PC-3 (cell line): ENCODE measurements around the gene TAGLN2. TPM values are rescaled to one million over a fixed set of nuclear protein-coding genes. Genes with fewer than 3 reads are reported as not detected.

Experiments used
- ATAC-seq: fragments of 200-7000 bp; cut with Tn5 transposase; 2 replicates; pipeline ENCODE4 v1.9.1; 2020; ENCODE audit warnings: mild to moderate bottlenecking, moderate library complexity
- BruUV-seq: library from RNA; stranded (reverse); fragments of 400-500 nt; replicated peaks from 2 replicates; lab custom pipeline; 2021; lab: Mats Ljungman, UMichigan
- CTCF ChIA-PET: fragments of 300-600 bp; sonication (Branson Sonifier 250); formaldehyde crosslinking; loops from one replicate; lab custom pipeline; 2022; ENCODE audit warnings: antibody characterized with exemption; lab: Charles Lee
- POLR2A ChIA-PET: fragments of 300-600 bp; sonication (Branson Sonifier 250); formaldehyde crosslinking; loops from one replicate; lab custom pipeline; 2022; ENCODE audit warnings: antibody characterized with exemption; ENCODE audit not compliant: unreplicated experiment; lab: Charles Lee
- DNase-seq: peaks from one replicate; pipeline ENCODE4 v3.0.0-alpha.2; 2015
- H2AFZ ChIP-seq: fragments of 300-600 bp; sonication (generic); 2 replicates; pipeline ENCODE4 v1.6.0; 2016; ENCODE audit warnings: antibody characterized with exemption, low read length
- H3F3A ChIP-seq: fragments of 300-600 bp; sonication (generic); one replicate; pipeline ENCODE4 v1.6.0; 2017; ENCODE audit warnings: antibody characterized with exemption, low read length, control low read depth, mild to moderate bottlenecking; ENCODE audit not compliant: unreplicated experiment
- H3K27ac ChIP-seq: fragments of 300-600 bp; sonication (generic); 2 replicates; pipeline ENCODE4 v1.5.1; 2016; ENCODE audit warnings: mild to moderate bottlenecking, low read length
- H3K27me3 ChIP-seq: fragments of 300-600 bp; sonication (generic); 2 replicates; pipeline ENCODE4 v1.6.1; 2016; ENCODE audit warnings: low read length, mixed read lengths
- H3K36me3 ChIP-seq: fragments of 300-600 bp; sonication (generic); 2 replicates; pipeline ENCODE4 v1.6.1; 2016; ENCODE audit warnings: low read depth, mixed run types, low read length, mixed read lengths
- H3K4me1 ChIP-seq: fragments of 300-600 bp; sonication (generic); 2 replicates; pipeline ENCODE4 v1.5.1; 2016; ENCODE audit warnings: low read length; ENCODE audit not compliant: insufficient read depth
- H3K4me2 ChIP-seq: fragments of 300-600 bp; sonication (generic); 2 replicates; pipeline ENCODE4 v1.6.0; 2016; ENCODE audit warnings: low read length
- H3K4me3 ChIP-seq: fragments of 300-600 bp; sonication (generic); 2 replicates; pipeline ENCODE4 v1.5.1; 2016; ENCODE audit warnings: mild to moderate bottlenecking, low read length, mixed read lengths
- H3K79me2 ChIP-seq: fragments of 300-600 bp; sonication (generic); 2 replicates; pipeline ENCODE4 v1.6.1; 2017; ENCODE audit warnings: low read length, mixed read lengths
- H3K9ac ChIP-seq: fragments of 300-600 bp; sonication (generic); 2 replicates; pipeline ENCODE4 v1.6.0; 2016; ENCODE audit warnings: mild to moderate bottlenecking, low read length
- H3K9me2 ChIP-seq: fragments of 300-600 bp; sonication (generic); replicated peaks from 2 replicates; pipeline ENCODE4 v1.6.1; 2016; ENCODE audit warnings: mixed run types, low read length, mixed read lengths
- H3K9me3 ChIP-seq: fragments of 300-600 bp; sonication (generic); 2 replicates; pipeline ENCODE4 v1.6.1; 2016; ENCODE audit warnings: low read length, mixed read lengths
- H4K20me1 ChIP-seq: fragments of 300-600 bp; sonication (generic); 2 replicates; pipeline ENCODE4 v1.6.1; 2016; ENCODE audit warnings: low read length, mixed read lengths
- EZH2 ChIP-seq: fragments of 300-600 bp; sonication (generic); IDR thresholded peaks from one replicate; pipeline ENCODE4 v1.6.1; 2017; ENCODE audit warnings: antibody characterized with exemption, mild to moderate bottlenecking, low read length; ENCODE audit not compliant: unreplicated experiment
- EZH2phosphoT487 ChIP-seq: fragments of 300-600 bp; sonication (generic); IDR thresholded peaks from 2 replicates; pipeline ENCODE4 v1.6.1; 2018; ENCODE audit warnings: mild to moderate bottlenecking, antibody characterized with exemption, low read length, borderline replicate concordance
- intact Hi-C: fragments of 100-400 bp; cut with micrococcal nuclease; formaldehyde crosslinking; loops from 2 replicates; pipeline ENCODE4 v1.9.0; 2023
- total RNA-seq: library from RNA; depleted of rRNA; stranded (reverse); fragments of >200 nt; gene quantifications from 2 replicates; pipeline ENCODE4 v1.2.3, GENCODE V29; 2014
- TF ChIP-seq, protein P1 (sequence below): fragments of 300-600 bp; sonication (generic); conservative IDR thresholded peaks from 2 replicates; pipeline ENCODE4 v1.5.1; 2017; ENCODE audit warnings: antibody characterized with exemption, low read depth, mild to moderate bottlenecking, low read length

The TAGLN2 gene
- total RNA-seq, 1 experiment from 2014 or later, result 1,584 TPM

DNA sequence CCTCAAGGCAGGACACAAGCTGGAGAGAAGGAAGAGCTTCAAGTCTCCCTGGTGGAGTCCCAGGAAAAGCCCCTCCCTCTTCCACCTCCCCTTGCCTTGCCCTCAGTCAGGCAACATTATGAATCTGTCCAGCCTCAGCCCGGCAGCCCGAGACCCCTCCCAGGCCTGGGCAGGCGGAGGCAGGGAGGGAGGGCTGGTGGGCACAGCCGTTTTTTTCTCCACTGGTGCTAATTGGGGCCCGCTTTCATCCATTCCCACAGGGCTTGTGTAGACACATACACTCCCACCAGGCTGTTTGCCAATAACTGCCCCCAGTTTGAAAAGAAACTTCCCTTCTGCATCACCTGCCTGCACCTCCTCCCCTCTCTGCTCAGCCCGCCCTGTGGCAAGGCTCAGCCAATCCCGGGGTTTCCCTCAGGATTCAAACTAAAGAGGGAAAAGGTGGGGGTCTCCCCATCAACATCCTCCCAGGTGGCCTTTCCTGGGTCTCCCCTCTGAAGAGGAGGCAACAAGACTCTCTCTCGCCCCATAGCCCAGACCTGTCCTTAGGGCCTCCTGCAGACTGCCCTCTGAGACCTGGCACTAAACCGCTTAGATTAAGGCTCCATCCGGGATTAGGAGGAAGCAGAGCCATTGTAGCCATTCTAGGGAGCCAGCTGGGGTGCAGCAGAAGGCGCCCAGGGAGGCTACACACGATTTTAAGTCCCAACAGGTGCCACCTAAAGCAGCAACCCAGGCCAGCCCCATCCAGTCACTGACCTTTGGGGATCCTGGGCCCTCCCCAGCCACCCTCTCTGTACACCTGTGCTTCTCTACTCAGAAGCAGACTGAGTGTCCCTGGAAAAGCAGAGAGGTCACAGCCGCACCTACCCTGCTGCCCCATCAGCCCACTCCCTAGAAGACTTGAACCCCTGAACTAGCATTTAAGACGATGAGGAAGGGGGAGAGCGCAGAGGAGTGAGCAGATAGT, 16.6 kb upstream of the TAGLN2 start:
- intact Hi-C loops, result no loop called here
- DNase-seq, result no peak
- ChIA-PET POLR2A (no interaction called here), CTCF (interaction anchor here (0.9 kb wide), 1 partner anchor 66 kb away, joined by 5 read pairs; no protein-coding TSS in a partner anchor)
- ATAC-seq, result no peak
- Histone ChIP-seq H3K27me3 (no peaks in the 10 kb centered on the region), H3K4me1 (peaks cover 46% of the 10 kb centered on the region), H3K27ac (no peak overlapping the region), H4K20me1 (no peaks in the 10 kb centered on the region), H3K36me3 (no peaks in the 10 kb centered on the region), H3K79me2 (peaks cover 23% of the 10 kb centered on the region), H3F3A (no peaks in the 10 kb centered on the region), H3K9me3 (no peaks in the 10 kb centered on the region), H3K9me2 (no peaks in the 10 kb centered on the region), H3K9ac (no peak overlapping the region), H2AFZ (no peak overlapping the region), H3K4me2 (no peak overlapping the region), H3K4me3 (no peak overlapping the region)
- no peak for TF ChIP-seq EZH2phosphoT487
- TF ChIP-seq, protein P1, sequence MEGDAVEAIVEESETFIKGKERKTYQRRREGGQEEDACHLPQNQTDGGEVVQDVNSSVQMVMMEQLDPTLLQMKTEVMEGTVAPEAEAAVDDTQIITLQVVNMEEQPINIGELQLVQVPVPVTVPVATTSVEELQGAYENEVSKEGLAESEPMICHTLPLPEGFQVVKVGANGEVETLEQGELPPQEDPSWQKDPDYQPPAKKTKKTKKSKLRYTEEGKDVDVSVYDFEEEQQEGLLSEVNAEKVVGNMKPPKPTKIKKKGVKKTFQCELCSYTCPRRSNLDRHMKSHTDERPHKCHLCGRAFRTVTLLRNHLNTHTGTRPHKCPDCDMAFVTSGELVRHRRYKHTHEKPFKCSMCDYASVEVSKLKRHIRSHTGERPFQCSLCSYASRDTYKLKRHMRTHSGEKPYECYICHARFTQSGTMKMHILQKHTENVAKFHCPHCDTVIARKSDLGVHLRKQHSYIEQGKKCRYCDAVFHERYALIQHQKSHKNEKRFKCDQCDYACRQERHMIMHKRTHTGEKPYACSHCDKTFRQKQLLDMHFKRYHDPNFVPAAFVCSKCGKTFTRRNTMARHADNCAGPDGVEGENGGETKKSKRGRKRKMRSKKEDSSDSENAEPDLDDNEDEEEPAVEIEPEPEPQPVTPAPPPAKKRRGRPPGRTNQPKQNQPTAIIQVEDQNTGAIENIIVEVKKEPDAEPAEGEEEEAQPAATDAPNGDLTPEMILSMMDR, result no peak
- no peak for TF ChIP-seq EZH2
- no TSS peak for BruUV-seq

DNA sequence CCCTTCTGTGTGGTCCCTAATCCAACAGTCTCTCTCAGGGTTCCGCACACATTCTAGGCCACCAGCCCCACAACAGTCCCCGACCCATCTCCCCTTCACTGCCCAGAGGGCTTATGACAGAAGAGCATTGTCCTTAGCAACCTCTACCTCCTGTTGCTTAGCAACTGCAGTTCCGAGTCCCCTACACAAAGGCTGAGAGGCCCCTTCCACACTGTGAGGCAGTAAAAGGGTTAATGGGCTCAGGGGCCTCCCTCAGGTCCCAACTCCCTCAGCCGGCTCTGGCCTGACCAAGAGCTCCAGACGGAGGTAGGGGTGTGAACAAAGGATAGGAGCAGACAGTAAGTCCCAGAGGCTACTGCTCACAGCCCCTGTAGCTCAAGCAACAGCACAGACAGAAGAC, 15.8 kb upstream of the TAGLN2 start:
- Histone ChIP-seq H3K36me3 (no peaks in the 10 kb centered on the region), H2AFZ (no peak overlapping the region), H3K27ac (no peak overlapping the region), H3K79me2 (peaks cover 23% of the 10 kb centered on the region), H3K9me3 (no peaks in the 10 kb centered on the region), H3K4me1 (peaks cover 45% of the 10 kb centered on the region), H4K20me1 (no peaks in the 10 kb centered on the region), H3K4me3 (no peak overlapping the region), H3K4me2 (no peak overlapping the region), H3K9me2 (no peaks in the 10 kb centered on the region), H3K27me3 (no peaks in the 10 kb centered on the region), H3F3A (no peaks in the 10 kb centered on the region), H3K9ac (no peak overlapping the region)
- no peak for ATAC-seq
- DNase-seq, result no peak
- intact Hi-C loops, result no loop called here
- ChIA-PET POLR2A (no interaction called here), CTCF (interaction anchor here (0.9 kb wide), 1 partner anchor 67 kb away, joined by 5 read pairs; no protein-coding TSS in a partner anchor)
- TF ChIP-seq, protein P1, result no peak
- no peak for TF ChIP-seq EZH2
- no peak for TF ChIP-seq EZH2phosphoT487
- BruUV-seq, result no TSS peak
